Loucy (cell line): ENCODE data around the gene PIBF1.

ENCODE experiments used
- H2AFZ ChIP-seq: fragments of 200-600 bp; sonication (generic); 2 replicates; pipeline ENCODE4 v1.6.0; 2016; ENCODE audit warnings: antibody characterized with exemption, mild to moderate bottlenecking, low read length, moderate library complexity
- H3F3A ChIP-seq: fragments of 200-600 bp; 2 replicates; pipeline ENCODE4 v1.6.0; 2016; ENCODE audit warnings: antibody characterized with exemption, low read depth, mild to moderate bottlenecking
- H3K27me3 ChIP-seq: fragments of 200-600 bp; sonication (generic); 2 replicates; pipeline ENCODE4 v1.6.1; 2014; ENCODE audit warnings: low read length, mild to moderate bottlenecking; ENCODE audit not compliant: insufficient read depth, poor library complexity, severe bottlenecking
- H3K36me3 ChIP-seq: fragments of 200-600 bp; sonication (generic); 2 replicates; pipeline ENCODE4 v1.6.1; 2016; ENCODE audit warnings: low read length; ENCODE audit not compliant: insufficient read depth
- H3K4me1 ChIP-seq: fragments of 200-600 bp; sonication (generic); 2 replicates; pipeline ENCODE4 v1.5.1; 2014; ENCODE audit warnings: low read length, mild to moderate bottlenecking; ENCODE audit not compliant: insufficient read depth, poor library complexity, severe bottlenecking
- H3K4me2 ChIP-seq: fragments of 200-600 bp; sonication (generic); 2 replicates; pipeline ENCODE4 v1.6.0; 2014; ENCODE audit warnings: antibody characterized with exemption, low read length, low read depth, mild to moderate bottlenecking; ENCODE audit not compliant: poor library complexity, severe bottlenecking
- H3K4me3 ChIP-seq: fragments of 200-600 bp; sonication (generic); 2 replicates; pipeline ENCODE4 v1.5.1; 2014; ENCODE audit warnings: low read length, mild to moderate bottlenecking, mixed read lengths; ENCODE audit not compliant: poor library complexity, severe bottlenecking
- H3K79me2 ChIP-seq: fragments of 200-600 bp; sonication (generic); 2 replicates; pipeline ENCODE4 v1.6.1; 2014; ENCODE audit warnings: low read length; ENCODE audit not compliant: insufficient read depth
- H3K9ac ChIP-seq: fragments of 200-600 bp; sonication (generic); 2 replicates; pipeline ENCODE4 v1.6.0; 2014; ENCODE audit warnings: mild to moderate bottlenecking, low read depth, low read length, moderate library complexity; ENCODE audit not compliant: poor library complexity, severe bottlenecking
- H3K9me2 ChIP-seq: fragments of 200-600 bp; sonication (generic); replicated peaks from 2 replicates; pipeline ENCODE4 v1.6.1; 2016; ENCODE audit warnings: low read depth, low read length, mixed read lengths
- H3K9me3 ChIP-seq: fragments of 200-600 bp; sonication (generic); 2 replicates; pipeline ENCODE4 v1.6.1; 2014; ENCODE audit warnings: mild to moderate bottlenecking, antibody characterized with exemption, low read length, low read depth; ENCODE audit not compliant: insufficient read depth
- H4K20me1 ChIP-seq: fragments of 200-600 bp; sonication (generic); 2 replicates; pipeline ENCODE4 v1.6.0; 2014; ENCODE audit warnings: antibody characterized with exemption, low read length, mild to moderate bottlenecking; ENCODE audit not compliant: insufficient read depth, poor library complexity, severe bottlenecking
- EZH2phosphoT487 ChIP-seq: fragments of 200-600 bp; IDR thresholded peaks from 2 replicates; pipeline ENCODE4 v1.6.1; 2018; ENCODE audit warnings: antibody characterized with exemption, mild to moderate bottlenecking, moderate library complexity, borderline replicate concordance
- TF ChIP-seq, protein P1 (sequence below): fragments of 200-600 bp; sonication (generic); conservative IDR thresholded peaks from 2 replicates; pipeline ENCODE4 v1.5.1; 2014; ENCODE audit warnings: mild to moderate bottlenecking, antibody characterized with exemption, low read length

PIBF1 gene

DNA sequence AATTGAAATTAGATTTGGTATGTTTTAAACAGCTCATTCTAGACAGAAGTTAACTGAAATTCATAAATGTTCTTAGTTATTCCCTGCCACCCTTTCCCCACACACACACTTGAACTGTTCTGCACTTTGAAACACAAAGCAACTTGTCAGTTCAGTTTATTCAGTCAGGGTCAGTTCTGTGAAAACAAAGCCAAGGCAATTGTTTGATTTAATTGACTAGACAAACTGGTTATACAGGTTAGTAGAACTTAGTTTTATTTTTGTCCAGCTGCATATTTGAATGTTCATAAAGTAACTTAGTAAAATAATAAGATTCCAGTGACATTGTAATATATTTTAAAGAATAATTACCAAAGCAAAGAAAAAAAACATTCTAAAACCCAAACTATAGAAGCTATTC, 178.6 kb downstream of the PIBF1 start:
- H2AFZ ChIP-seq = no peak overlapping the region
- H3F3A ChIP-seq = no peaks in the 10 kb centered on the region
- H3K4me1 ChIP-seq = no peaks in the 10 kb centered on the region
- no peaks in the 10 kb centered on the region for H3K27me3 ChIP-seq
- H3K9me2 ChIP-seq = no peaks in the 10 kb centered on the region
- TF ChIP-seq, protein P1, sequence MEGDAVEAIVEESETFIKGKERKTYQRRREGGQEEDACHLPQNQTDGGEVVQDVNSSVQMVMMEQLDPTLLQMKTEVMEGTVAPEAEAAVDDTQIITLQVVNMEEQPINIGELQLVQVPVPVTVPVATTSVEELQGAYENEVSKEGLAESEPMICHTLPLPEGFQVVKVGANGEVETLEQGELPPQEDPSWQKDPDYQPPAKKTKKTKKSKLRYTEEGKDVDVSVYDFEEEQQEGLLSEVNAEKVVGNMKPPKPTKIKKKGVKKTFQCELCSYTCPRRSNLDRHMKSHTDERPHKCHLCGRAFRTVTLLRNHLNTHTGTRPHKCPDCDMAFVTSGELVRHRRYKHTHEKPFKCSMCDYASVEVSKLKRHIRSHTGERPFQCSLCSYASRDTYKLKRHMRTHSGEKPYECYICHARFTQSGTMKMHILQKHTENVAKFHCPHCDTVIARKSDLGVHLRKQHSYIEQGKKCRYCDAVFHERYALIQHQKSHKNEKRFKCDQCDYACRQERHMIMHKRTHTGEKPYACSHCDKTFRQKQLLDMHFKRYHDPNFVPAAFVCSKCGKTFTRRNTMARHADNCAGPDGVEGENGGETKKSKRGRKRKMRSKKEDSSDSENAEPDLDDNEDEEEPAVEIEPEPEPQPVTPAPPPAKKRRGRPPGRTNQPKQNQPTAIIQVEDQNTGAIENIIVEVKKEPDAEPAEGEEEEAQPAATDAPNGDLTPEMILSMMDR = no peak
- no peak for TF ChIP-seq EZH2phosphoT487
- no peaks in the 10 kb centered on the region for H3K79me2 ChIP-seq
- no peak overlapping the region for H3K4me3 ChIP-seq
- H3K9ac ChIP-seq = no peak overlapping the region
- H3K4me2 ChIP-seq = no peak overlapping the region
- H4K20me1 ChIP-seq = no peaks in the 10 kb centered on the region
- H3K9me3 ChIP-seq = no peaks in the 10 kb centered on the region
- peaks cover 3% of the 10 kb centered on the region; the same call in 1 of the 2 replicates for H3K36me3 ChIP-seq

DNA sequence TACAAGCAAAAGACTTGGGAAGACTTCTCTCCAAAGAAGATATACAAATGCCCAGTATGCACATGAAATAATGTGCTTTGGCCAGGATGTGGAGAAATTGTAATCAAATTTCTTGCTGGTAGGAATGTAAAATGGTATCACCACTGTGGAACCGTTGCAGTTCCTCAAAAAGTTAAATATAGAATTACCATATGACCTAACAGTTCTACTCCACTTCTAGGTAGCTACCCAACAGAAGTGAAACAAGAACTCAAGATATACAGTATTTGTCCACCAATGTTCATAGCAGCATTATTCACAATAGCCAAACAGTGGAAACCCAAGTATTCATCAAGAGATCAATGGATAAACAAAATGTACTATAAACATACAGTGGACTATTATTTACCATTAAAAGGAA, 181.8 kb downstream of the PIBF1 start:
- H3K4me2 ChIP-seq = no peak overlapping the region
- H3K4me1 ChIP-seq = no peaks in the 10 kb centered on the region
- H3F3A ChIP-seq = no peaks in the 10 kb centered on the region
- H3K79me2 ChIP-seq = no peaks in the 10 kb centered on the region
- no peaks in the 10 kb centered on the region for H3K27me3 ChIP-seq
- no peak overlapping the region for H2AFZ ChIP-seq
- H3K9me3 ChIP-seq = no peaks in the 10 kb centered on the region
- TF ChIP-seq, protein P1 = no peak
- TF ChIP-seq EZH2phosphoT487 = no peak
- H3K9ac ChIP-seq = no peak overlapping the region
- no peaks in the 10 kb centered on the region for H3K9me2 ChIP-seq
- H3K36me3 ChIP-seq = no peaks in the 10 kb centered on the region; the same call in 1 of the 2 replicates
- no peak overlapping the region for H3K4me3 ChIP-seq
- no peaks in the 10 kb centered on the region for H4K20me1 ChIP-seq

DNA sequence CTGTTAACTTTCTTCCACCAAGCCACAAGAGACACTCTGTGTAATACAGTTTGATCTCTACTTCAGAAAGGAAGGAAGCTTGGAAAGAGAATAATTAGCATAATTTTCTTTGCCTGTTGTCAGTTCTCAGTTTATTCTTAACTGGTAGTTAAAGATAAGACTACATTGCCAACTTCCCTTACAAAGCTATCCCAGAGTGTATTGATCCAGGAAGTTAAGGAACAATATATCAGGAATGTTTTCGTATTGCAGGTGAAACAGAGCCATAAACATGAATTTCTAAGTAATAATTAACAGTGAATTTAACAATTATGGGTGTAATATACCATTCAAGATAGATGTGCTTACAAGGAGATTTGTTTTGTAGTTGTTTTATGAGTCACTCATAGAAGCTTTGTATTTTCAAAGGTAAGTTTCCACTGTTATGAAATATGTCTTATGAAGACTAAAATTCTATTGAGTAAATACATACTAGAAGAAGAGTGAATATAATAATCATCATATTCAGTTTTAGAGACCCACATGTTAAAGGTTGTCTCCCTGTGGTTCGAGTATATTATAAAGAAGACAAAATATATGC, 188.5 kb downstream of the PIBF1 start:
- Histone ChIP-seq H3K9me2 (no peaks in the 10 kb centered on the region), H3F3A (no peaks in the 10 kb centered on the region), H2AFZ (no peak overlapping the region), H3K9me3 (no peaks in the 10 kb centered on the region), H3K9ac (no peak overlapping the region), H3K36me3 (peaks cover 3% of the 10 kb centered on the region; the same call in 1 of the 2 replicates), H3K4me1 (no peaks in the 10 kb centered on the region), H3K4me2 (no peak overlapping the region), H3K4me3 (no peak overlapping the region), H3K79me2 (no peaks in the 10 kb centered on the region), H3K27me3 (no peaks in the 10 kb centered on the region), H4K20me1 (no peaks in the 10 kb centered on the region)
- TF ChIP-seq EZH2phosphoT487 = no peak
- TF ChIP-seq, protein P1 = no peak
